GM18505 (cell line): Measurements from ENCODE around the gene TSPAN9.

Experiments
- ATAC-seq: cut with Tn5 transposase; IDR thresholded peaks from one replicate; pipeline ENCODE4 v1.9.1; 2021; ENCODE audit not compliant: unreplicated experiment
- POLR2A ChIP-seq: IDR thresholded peaks from 4 replicates; pipeline ENCODE4 v1.6.1; 2011; ENCODE audit warnings: borderline replicate concordance; ENCODE audit not compliant: insufficient read depth, insufficient read length; ENCODE audit errors: extremely low read depth

TSPAN9 gene

DNA sequence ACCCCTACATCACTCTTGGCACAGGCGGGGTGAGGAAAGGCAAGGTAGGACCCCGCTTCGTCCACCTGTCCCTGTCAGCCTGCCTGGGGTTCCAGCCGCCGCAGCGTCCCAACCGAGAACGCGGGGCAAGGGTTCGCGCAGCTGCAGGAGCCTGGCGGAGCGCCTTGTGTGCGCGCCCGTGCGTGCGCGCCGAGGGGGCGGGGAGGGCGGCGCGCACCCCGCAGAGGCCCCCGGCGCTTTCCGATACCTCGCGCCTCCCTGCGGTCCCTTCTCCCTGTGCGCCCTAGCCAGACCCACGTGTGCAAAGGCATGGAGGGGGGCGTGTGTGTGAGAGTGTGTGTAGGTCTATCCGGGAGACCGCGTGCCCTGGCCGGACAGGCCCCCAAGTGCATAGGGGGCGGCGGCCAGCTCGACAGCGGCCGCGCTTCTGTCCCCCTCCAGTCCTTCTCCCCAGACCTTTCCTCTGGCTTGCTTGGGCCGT is 122.4 kb downstream of the TSPAN9 start:
- ATAC-seq, result no peak
- no peak for TF ChIP-seq POLR2A

DNA sequence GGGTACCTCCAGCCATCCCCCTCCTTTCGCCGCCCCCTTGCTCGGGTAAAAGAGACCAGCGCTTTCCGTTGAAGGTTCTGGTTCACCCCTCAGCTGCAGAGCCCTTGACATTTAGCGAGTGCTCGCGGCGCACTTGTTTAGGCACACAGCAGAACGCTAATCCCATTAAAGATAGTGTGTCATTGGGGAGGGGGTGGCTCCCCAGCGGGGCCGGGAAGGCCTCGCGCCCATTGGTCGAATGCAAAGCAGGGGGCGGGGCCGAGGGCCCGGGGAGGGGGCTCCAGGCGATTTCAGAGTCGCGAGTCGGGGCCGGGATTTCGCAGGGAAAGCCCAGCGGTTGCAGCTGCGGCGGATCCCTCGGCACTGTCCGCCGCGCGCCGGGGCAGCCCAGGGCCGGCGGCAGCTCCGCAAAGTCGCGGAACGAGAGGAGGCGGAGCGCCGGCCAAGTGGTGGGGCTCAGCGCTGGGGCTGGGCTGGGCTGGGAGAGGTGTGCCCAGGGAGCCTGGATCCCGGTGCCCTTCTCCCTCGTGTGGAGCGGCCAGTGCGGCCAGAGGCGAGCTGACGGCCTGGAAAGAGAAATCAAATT is 122.9 kb downstream of the TSPAN9 start:
- no peak for ATAC-seq
- no peak for TF ChIP-seq POLR2A

DNA sequence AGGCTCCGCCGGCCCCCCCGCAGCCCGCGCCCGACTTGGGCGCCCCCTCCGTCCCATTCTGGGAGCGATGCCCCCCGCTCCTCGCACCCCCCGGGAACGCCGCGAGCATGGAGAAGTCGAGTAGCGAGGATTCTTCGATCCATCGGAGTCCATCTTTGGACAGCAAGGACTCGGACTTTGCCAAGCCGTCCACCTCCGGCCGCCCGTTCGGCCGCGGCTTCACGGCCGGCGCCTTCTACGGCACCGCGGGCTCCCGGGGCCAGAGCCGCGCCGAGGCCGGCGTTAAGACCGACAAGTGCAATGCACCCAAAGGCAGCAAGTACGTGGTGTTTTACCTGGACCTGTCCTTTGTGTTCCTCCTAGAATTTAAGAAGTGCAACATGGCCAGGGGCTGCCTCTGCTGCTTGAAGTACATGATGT is 123.6 kb downstream of the TSPAN9 start:
- ATAC-seq, result no peak
- no peak for TF ChIP-seq POLR2A

DNA sequence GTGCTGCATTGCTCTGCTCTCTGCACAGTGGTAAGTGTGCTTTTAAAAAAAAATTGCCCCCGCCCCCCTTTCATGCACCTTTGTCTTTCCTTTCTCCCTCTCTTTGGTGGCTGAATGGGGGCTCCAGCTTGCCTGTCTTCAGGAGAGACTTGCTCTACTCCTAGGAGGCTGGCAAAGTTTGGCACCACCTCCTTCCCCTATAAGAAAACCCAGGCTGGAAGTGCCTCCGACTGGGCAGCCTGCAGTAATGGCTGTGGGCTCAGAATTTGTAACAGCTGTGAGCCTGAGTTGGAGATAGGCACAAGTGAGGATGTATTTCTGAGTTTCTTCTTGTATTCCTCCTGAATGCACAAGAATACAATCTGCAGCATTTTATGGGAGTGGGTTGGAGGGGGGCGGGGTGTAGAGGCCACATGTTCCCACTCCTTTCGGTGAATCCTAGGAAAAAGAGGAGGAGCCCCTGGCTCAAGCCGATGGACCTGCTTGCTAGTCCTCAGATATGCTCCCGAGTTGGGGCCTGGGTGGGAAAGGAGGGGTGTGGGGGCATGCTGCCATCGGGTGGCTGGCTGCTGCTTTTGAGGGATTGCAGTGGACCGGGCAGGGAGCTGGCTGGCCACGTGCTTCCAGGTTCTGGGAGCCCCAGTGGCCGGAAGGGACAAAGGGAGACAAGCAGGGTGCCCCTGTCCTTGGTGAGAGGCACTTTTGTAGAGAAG is 124.3 kb downstream of the TSPAN9 start:
- ATAC-seq, result no peak
- no peak for TF ChIP-seq POLR2A

DNA sequence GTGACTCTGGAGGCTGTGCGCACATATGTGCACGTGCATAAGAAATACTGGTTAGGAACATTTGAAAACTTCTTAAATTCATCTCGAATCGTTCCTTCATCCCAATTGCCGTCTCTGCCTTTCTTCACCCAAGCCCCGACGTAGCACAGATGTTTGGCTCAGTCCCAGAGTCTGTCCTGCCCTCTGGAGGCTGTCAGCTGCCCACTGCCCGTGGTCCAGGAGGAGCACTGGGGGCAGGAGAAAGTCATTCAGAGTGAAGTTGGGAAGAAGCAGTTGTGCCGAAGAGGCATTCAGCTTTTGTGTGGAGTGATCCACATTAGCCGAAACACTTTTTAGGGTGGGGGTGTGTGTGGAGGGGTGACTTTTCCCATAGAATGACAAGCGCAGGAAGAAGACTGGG is 124.9 kb downstream of the TSPAN9 start:
- TF ChIP-seq POLR2A, result no peak

DNA sequence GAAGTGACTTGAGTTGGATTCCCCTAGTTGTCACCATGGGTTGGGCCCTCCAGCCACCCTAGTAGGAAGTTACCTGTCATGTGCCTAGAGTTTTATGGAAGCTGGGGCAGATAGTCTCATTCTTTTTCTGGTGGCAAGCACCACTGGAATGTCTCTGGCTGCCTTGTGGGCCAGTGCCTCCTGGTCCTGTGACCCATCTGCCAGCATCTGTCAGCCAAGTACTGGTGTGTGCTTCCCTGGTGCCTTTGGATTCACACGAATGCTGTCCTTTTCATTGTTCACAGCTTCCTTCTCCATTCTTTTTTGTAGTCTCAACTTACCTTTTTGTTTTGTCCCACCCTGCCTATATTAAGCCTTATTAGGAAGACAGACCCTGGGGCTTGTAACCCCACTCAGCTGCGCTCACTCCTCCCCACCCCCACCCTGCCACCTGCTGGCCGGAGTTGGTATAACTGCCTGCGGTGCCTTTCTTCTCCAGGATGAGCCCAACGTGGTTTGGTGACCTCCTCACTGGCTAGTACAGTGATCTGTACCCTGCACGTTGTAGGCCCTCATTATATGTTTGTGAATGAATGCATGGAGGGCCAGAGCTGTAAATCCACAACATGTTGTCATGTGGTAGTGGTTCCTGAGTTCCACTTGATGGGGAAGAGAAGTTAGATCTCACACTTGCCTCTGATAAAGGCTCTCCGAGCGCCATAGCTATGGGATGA is 125.7 kb downstream of the TSPAN9 start:
- TF ChIP-seq POLR2A, result no peak
- ATAC-seq, result no peak

More for the DNA sequence above, 124.9 kb downstream of the TSPAN9 start:
- ATAC-seq, result no peak

DNA sequence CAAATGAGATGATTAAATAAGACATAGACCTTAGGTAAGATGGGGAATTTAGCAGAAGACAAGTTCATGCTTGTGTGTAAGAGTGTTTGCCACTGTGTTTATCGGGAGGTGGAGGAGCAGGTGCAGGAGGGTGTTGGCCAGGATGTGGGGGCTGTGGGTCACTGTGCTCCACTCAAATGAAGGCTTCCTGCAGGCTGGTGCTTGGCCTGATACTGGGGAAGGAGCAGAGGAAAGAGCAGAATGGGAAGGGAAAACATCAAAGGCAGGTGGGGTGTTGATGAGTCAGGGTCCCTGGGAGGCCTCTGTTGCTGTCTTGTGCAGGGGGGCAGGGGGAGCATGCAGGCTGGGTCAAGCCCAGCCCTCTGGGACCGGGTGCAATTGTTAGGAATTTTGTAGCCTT is 126.5 kb downstream of the TSPAN9 start:
- ATAC-seq, result no peak
- no peak for TF ChIP-seq POLR2A

DNA sequence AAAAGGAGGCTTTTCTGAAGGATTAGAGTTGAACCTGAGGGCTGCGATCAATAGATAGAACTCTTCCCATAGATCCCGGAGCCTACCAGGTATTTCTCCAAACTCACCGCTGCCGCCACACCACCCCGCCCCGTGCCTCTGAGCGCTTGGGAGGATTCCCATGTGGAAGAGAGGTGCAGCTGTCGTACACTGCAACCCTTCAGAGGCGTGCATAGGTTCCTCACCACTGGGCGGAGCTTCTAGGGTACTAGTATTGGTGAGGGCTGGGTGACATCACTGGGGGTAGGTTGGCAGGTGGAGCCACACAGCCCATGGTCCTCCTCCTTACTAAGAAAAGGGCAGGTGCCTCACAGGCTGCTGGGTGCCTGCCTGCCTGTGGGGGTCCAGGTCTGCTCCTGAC is 127.0 kb downstream of the TSPAN9 start:
- ATAC-seq, result no peak

DNA sequence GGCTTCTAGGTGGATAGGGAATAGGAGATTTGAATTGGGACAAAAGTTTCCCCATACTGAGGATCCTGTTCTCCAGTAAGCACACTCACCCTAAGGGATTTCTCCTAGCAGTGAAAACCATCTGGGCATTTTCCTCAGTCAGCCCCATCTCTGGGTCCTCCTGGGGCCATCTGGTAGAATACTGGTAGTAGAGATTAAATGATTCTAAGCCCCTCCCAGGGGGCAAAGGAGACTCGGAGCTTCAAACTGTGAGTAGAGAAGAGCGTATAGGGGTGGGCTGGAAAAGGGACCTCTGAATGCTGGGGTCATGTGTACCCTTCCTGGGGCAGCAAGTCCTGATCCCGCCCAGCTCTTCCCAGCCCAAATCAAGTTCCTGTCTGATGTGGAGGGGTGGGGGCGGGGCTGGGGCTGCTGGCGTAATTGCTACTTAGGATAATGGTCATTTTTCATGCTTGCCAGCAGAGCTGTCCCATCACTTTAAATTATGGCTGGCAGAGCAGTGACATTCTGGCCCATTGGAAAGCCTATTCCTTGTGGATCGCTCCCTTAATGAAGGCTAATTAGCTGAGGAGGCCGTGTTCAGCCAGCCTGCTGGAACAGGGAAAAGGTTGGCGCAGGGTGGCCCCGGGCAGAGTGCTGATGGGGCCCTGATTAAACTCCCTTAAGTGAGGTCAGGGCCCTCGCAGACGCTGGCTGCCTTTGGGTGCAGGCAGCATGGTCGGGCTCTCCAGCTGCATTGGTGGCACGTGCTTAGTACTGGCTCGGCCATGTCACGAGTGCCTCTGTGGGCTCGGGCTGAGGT is 127.8 kb downstream of the TSPAN9 start:
- no peak for TF ChIP-seq POLR2A
- no peak for ATAC-seq

More for the DNA sequence above, 127.0 kb downstream of the TSPAN9 start:
- TF ChIP-seq POLR2A, result no peak

DNA sequence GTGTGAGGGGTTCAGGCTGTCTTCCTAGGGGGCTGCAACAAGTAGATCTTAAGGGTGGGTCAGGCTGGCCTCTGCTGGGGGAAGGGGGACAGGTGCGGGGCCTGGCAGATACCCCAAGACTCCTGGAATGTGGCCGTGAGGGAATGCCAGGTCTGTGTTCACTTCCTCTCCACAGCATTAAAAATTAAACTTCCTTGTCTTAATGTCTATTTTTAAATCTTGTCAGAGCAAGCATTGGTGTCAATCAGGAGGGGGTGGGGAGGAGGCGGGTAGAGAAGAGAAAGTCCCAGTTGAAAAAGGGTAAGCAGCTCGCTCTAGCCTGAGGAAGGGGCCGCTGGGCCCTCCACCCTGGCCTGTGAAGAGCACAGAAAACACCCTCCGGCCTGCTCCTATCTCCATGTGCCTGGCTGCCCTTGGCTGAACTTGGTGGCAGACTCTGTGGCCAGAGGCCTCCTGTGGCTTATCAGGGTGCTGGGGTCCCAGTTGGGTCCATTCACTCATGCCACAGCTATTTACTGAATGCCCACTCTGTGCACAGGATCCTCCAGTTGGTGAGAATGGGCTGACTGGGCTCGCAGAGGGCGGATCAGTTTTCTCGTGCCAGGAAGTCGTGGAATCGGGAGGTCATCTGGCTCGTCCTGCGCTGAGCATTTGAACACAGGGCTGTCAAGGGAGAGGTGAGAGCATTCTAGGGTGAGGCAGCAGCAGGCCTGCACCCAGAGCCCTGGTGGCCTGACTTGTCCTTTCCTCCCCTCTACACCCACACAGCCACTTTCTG is 128.8 kb downstream of the TSPAN9 start:
- TF ChIP-seq POLR2A, result no peak
- no peak for ATAC-seq

DNA sequence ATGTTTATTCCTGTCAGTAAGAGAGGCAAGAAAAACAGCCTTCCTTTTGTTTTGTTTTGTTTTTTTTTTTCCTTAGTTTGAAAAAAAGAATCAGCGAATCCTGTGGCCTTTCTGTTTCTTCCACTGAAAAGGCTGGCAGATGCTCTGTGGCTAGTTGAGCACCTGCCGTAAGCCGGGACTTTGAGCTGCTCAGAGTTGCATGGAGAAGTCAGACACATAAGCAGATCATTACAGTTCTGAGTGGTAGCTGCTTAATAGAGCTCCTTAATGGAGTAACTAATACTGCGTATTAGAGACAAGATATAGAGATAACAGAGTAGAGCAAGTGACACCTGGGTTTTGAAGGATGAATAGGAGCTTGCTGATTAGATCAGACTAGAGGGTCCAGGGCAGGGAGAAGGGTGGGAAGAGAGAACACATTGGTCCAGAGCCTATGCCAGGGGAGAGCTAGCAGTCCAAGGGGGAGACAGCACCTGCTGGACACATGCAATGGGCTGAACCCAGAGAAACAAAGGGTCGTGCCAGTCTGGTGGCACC is 129.4 kb downstream of the TSPAN9 start:
- no peak for ATAC-seq
- TF ChIP-seq POLR2A, result no peak

DNA sequence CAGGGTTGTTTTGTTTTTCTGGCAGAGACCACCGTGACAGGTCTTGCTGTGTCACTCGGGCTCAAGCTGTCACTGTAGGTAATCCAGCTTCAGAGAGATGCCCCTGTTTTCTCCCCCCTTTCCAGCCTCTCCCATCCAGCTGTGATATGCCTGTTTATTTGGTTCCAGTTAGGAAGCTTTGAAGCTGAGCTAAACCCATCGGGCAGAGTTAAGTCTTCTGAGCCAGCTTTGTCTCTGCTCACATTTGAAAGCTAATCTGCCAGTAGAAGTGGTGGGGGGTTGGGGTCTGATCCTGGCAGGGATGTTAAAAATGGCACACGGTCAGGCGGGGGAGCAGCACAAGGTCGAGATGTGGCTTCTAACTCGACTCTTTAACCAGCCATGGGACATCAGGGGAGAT is 130.0 kb downstream of the TSPAN9 start:
- TF ChIP-seq POLR2A, result no peak
- no peak for ATAC-seq
